A204.1 (cell line): ENCODE measurements around the gene ZDHHC11B.
"Not testable (repeated sequence)": the region's sequence is repeated elsewhere in the genome, so short reads cannot be mapped to it uniquely, and the experiment has no call there.

Experiments
- FAIRE-seq: peaks from 2 replicates; lab custom pipeline; 2012; peaks lifted over from hg19 to GRCh38; lab: Jason Lieb, UNC

ZDHHC11B gene

DNA sequence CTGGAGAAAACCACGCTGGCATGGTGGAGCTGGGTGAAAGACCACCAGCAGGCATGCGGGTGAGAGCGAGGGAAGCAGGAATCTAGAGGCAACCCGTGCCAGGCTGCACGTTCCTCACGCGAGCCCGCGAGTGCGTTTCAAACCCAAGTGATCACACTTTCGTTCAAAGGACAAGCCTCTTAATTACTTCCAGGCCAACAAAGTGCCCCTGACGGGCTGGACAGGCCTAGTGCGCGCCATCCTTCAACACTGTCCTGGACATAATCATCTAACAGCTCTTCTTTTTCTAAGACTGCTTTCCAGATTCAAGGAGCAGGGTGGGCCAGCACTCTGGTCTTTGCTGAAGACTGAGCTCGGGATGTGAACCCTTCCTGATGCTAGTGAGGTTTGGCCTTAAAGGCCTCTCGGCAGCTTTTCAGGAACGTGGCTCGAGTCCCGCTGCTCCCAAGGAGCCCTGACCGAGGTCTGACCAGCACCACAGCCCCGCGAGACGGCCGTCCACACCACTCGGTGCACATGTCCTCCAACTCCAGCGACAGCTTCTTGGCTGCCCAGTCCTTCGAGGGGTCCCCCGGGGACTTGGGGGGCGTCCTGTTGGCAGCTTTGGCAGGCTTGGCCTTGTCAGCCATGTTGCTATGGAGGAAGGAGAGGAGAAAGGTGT, 14.9 kb downstream of the ZDHHC11B start:
- not testable (repeated sequence) for FAIRE-seq

DNA sequence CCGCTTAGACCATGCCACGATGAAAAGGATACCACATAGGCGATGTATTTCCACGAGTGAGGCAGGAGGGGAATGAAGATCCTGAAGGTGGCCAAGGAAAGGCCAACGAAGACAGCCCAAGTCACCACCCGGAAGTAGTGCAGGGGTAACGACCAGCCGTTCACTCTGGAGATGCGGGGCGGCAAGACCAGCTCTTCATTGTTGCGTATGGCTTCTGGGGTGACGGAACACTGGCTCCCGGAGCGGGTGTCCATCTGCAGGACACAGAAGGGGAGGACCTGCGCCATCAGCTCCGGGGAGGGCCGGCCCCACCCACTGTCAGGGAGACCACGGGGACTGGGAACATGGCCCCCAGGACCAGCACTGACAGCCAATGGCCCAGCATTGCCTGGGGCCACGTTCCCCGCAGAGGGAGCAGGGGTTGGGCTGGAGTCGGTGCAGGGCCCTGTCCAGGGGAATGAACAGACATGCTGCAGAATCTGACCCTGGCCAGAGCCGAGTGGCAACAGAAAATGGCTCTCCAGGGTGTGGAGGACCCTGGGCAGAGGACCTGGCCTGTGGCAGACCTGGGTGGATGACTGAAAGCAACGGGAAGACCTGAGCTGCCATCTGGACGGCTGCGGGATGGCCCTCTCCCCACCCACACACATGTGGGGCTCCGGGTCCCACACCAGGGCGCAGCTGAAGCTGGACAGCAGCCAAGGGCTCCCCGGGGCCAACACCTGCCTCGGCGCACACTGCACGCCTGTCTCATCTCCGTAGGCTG, 17.7 kb downstream of the ZDHHC11B start:
- FAIRE-seq, result no peak

DNA sequence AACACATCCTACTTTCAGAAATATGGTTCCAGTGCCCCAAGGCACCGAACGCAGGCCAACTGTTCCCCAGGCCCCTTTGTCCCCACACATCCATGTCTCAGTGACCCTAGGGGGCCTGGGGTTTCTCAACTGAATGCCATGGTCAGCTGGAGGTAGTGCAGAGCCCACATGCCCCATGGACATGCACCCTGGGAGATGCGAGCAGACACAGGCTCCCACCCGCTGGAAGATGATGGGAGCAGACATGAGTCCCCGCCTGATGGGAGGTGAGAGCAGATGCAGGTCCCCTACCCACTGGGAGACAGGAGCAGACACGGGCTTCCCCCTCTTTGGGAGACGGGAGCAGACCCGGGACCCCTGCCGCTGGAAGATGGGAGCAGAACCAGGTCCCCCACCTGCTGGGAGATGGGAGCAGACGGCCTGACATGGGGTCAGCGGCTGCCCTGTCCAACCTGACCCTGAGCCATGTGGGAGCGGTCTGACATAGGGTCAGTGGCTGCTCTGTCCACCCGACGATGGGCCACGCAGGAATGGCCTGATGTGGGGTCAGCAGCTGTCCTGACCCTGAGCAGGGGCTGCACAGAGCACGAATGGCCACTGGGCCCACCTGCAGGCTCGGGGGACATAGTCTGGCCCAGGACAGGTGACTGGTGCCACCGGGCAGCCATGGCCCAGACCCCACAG, 18.4 kb downstream of the ZDHHC11B start:
- no peak for FAIRE-seq

DNA sequence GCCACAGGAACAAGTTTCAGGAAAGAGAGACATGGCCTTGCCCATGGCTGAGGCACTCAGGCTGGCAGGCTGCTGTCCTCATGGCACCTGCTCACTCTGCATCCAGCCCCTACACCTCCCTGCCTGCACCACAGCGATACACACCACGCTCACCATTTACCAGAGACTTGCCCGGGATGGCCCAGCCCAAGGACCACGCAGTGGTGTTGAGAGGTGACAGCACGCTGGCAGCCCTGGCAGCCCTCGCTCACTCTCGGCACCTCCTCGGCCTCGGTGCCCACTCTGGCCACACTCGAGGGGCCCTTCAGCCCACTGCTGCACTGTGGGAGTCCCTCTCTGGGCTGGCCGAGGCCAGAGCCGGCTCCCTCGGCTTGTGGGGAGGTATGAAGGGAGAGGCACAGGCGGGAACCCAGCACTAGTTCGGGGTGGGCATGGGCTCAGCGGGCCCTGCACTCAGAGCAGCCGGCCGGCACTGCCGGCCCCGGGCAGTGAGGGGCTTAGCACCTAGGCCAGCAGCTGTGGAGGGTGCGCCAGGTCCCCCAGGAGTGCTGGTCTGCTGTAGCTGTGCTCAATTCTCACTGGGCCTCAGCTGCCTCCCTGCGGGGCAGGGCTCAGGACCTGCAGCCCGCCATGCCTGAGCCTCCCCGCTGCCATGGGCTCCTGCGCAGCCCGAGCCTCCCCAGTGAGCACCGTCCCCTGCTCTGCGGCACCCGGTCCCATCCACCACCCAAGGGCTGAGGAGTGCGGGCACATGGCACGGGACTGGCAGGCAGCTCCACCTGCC, 20.3 kb downstream of the ZDHHC11B start:
- no peak for FAIRE-seq

DNA sequence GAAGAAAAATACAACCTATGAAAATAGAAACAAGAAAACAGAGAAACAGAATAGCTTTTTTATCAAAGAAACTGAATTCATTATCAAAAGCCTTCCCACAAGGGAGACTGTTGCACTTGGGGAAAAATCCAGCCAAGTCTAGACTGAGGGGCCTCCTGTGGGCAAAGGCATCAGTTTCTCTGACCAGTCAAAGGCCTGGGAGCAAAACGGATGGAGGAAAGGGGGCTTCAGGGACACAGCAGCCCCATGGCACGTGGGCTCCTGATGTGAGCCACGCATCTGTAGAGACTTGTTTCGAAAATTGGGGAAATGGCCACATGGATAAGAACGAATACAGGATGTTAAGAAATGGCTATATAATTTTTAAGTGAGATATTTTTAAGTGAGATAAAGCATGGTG, 21.1 kb downstream of the ZDHHC11B start:
- no peak for FAIRE-seq

DNA sequence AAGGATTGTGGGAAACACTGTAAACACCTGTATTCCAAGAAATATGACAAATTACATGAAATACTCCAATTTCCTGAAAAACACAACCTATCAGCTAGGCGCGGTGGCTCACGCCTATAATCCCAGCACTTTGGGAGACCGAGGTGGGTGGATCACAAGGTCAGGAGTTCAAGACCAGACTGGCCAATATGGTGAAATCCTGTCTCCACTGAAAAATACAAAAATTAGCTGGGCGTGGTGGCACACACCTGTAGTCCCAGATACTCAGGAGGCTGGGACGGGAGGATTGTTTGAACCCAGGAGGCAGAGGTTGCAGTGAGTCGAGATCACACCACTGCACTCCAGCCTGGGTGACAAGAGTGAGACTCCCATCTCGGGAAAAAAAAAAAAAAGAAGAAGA, 21.5 kb downstream of the ZDHHC11B start:
- FAIRE-seq, result not testable (repeated sequence)

DNA sequence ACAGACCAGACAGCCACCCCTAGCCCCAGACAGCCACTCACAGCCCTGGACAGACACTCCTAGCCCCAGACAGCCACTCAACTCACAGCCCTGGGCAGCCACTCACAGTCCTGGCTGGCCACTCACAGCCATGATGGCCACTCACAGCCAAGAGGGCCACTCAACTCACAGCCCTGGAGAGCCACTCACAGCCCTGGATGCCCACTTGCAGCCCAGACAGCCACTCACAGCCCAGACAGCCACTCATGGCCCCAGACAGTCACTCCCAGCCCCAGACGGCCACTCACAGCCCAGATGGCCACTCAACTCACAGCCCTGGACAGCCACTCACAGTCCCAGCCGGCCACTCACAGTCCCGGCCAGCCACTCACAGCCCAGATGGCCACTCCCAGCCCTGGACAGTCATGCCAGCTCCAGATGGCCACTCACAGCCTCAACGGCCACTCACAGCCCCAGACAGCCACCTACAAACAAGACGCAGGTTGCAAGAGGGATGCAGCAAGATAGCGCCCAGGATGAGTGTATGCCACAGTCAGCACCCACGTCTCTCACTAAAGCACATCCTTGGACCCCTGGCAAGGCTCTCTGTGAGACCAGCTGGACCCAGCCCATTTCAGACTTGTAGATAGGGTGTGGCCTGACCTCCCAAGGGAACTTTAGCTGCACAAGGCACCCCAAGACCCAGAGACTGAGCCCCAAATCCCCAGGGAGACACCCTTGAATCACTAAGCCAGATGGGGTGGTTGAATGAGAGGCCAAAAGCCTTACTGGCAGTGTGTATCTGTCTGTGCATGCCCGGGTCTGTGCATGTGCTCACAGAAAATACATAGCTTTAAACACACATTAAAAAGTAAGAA, 22.4 kb downstream of the ZDHHC11B start:
- FAIRE-seq, result no peak

DNA sequence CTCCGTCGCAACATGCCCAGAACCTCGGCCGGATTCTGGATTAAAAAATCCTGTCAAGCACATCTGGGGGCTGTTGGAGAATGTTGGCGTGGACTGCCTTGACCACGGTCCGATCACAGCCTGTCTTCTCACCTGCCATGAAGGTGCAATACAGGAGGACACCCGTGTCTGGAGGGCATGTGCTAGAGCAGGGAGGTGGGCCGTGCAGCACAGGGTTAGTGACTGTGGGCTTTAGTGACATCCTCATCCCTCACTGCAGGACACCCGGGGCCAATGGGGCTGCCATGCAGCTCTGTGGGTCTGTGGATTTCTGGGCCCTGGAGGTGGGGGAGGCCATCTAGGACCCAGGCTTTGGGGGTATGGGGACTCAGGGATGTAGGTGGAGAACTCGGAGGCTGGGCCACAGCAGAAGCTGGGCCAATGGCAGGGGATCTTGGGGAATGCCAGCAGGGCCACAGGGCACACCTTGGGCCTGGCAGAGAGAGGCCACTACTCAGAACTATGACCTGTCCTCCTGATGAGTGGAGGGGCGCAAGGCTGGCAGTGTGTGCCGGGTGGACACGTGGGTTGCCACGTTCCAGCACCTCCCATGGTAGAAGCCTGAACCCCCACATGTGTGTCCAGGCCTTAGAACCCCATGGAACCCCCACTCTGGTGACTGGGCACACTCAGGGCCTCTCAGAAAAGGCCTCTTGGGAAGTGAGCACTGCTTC, 23.3 kb downstream of the ZDHHC11B start:
- no peak for FAIRE-seq

DNA sequence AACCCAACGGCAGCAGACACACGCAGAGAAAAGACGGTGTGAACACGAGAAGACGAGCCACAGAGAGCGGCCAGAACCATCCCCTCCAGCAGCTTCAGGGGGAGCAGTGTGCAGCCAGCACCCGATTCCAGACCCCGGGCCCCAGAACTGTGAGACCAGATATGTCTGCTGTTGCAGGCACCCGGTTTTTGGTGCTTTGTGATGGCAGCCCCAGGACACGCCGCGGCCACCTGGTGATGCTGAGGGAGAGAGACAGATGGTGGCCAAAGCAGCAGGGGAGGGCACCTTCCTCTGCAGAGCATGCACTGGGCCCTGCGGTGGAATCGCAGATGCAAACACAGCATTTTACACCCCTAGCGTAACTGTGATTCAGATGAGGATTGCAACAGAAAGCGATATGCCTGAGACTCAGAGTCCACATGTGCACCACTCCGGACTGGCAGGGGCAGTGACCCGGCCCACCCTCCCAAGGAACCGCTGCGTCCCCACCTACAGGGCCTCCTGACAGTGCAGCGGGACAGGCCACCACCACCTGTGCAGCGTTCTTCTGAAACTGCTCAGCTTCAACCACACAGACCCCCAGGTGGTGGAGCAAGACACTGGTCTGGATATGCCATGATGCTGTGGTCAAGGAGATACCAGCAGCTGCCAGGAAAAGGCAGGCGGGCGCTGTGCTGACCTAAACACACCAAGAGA, 24.0 kb downstream of the ZDHHC11B start:
- no peak for FAIRE-seq

DNA sequence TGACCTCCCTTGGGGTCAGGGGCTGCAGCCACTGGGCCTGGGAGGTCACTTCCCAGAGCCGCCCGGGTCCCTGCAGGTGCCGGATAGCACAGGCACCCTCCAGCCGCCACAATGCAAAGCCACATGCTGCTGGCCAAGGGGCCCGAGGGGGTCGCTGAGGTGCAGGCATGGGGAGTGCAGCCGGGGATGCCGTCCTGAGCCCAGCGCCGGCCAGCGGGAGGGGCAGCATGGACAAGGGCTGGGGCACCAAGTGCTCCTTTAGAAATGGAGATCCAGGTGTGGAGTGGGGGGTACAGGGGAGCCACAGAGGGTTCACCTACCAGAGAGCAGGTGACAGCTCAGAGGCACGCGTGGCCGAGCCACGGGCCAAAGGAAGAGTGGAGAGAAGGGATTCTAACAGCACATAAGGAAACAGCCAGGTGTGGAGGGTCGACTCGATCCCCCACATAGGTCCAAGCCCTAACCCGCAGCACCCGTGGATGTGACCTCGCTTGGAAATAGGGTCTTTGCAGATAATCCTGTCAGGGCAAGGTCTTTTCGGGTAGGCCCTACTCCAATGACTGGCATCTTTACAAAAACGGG, 24.7 kb downstream of the ZDHHC11B start:
- FAIRE-seq, result no peak

DNA sequence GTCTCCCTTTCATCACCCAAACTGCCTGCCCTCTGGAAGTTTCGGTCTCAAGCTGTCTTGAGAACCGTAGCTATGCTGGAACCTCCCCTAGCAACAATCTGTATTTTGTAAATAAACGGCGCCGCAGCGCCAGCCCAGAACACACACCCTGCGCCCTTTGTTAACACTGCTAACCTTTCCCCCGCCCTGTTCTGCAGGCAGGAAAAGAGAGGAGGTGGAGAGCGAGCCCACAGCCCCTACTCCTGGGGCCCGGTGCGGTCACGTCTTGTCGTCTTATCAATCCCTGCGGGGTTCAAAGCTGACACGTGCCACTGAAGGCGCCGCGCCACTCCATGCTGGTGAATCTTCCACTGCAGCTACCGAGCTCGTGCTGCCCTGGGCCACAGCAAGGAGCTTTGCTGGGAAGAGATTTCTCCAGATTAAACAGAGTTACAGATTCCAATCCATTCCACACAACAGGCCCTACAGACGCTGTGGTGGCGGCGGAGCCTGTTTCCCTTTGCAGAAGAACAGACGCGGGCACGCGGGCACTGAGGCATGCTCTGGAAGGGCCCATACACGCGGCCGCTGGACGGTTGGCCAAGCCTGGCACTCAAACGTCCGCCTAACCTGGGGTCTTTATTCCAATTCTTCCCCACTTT, 25.3 kb downstream of the ZDHHC11B start:
- FAIRE-seq, result no peak

DNA sequence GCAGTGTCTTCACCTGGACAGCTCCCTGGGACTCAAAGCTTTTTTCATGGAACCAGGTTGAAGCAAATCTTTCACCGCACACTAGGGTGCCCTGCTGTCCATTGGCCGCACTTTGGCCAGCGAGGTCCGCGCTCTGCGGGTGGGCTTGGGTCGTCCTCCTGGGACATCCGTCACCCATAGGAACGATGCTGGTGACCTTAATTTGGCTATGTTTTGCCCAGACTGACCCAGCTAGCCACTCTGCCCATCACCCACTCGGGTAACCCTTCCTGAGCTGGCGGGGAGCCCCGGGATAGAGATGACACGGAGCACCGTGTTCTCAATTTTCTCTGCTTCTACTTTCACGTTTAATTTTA, 25.9 kb downstream of the ZDHHC11B start:
- no peak for FAIRE-seq

DNA sequence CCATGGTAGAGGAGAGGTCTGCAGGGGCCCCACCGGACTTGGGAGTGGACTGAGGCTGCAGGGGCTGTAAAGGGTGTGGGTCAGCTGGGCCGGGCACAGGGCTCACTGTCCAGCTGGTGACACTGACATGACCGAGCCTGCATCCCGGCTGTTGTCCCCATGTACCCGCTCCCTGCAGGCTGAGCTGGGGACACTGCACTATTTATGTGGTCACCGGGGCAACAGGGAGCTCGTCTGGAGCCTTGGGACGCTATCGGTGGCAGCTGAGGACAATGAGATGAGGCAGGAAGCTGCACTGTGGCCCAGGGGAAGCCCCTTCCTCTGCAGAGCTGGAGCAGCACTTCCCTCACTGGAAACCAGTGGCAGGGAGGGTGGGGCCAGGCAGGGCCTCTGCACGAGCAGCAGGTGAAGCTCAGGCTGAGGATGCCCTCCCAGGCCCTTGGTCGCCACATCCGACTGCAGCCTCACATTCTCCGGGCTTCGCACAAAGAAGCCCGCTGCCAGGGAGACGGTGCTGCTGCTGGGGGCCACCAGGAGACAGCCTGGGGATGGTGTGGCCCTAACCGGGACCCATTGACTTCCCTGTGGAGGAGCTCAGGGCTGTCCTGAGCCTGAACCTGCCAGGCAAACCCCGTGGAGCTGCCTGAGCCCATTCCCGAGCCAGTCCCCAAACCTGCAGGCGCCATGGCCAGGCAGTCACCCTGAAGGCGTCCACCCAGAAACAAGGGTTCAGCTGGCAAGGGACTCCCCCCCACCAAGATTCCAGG, 26.4 kb downstream of the ZDHHC11B start:
- FAIRE-seq, result no peak

DNA sequence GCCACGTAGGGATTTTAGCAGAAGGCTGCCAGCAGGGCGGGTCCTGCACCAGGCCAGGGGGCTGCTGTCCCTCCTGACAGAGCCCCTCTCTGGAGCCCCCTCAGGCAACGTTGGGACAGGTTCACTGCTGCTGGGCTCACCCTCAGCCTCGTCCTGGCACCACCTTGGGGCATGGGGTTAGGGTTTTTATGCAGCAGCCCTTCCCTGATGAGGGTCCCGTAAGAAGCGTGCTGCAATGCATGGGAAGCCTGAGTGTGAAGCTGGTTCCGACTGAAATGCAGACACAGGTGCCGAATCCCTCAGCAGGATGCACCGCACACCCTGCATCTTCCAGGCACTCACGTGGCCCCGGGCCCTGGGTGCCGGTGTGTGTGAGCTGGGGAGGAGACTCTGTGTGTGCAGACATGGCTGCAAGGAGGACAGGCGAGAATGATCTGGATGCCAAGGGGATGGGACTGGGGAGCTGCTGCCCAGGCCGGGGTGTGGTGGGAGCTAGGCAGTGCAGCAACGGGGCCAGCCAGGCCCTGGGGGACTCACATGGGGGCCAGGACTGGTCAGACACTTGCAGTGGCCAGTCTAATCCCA, 27.1 kb downstream of the ZDHHC11B start:
- FAIRE-seq, result no peak

DNA sequence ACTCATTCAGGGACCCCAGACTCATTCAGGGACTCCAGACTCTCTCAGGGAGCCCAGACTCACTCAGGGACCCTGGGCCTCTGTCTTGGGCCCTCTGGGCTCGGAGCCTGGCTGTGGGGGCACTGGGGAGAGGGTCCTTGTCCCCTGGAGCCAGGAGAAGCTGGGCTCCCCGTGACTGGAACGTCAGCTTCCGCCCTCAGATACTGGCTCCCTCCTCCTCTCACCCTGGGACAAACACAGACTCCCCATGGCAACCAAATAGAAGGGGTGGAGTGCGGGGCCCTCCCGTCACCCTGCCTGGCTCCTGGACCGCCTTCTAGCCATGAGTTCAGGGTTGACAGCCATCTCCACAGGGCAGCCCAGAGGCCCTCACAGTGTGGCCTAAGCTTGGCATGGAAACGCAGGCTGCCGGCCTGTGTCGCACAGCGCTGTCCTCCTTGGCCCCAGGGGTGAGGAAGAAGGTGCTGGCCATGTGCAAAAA, 27.6 kb downstream of the ZDHHC11B start:
- no peak for FAIRE-seq

DNA sequence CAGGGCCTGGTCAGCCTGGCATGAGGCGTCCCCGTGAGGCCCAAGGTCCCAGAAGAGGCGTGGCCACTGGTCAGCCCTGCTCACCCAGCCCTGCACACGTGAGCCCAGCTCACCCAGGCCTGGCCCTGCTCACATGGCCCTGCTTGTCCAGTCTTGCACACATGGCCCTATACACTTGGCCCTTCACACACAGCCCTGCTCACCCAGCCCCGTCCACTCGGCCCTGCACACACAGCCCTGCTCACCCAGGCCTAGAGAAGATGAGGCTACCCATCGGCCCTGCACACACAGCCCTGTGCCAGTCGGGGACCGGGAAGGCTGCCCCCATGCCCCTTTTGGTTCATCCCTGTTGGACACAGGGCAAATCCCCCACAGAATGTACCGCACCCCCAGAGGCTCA, 28.4 kb downstream of the ZDHHC11B start:
- no peak for FAIRE-seq

DNA sequence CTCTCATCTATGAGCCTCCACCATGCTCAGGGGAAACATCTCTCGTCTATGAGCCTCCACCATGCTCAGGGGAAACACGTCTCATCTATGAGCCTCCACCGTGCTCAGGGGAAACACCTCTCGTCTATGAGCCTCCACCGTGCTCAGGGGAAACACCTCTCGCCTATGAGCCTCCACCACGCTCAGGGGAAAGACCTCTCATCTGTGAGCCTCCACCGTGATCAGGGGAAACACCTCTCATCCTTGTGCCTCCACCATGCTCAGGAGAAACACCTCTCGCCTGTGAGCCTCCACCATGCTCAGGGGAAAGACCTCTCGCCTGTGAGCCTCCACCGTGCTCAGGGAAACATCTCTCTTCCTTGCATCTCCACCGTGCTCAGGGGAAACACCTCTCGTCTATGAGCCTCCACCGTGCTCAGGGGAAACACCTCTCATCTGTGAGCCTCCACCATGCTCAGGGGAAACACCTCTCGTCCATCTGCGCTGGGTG, 30.3 kb downstream of the ZDHHC11B start:
- FAIRE-seq, result not testable (repeated sequence)

DNA sequence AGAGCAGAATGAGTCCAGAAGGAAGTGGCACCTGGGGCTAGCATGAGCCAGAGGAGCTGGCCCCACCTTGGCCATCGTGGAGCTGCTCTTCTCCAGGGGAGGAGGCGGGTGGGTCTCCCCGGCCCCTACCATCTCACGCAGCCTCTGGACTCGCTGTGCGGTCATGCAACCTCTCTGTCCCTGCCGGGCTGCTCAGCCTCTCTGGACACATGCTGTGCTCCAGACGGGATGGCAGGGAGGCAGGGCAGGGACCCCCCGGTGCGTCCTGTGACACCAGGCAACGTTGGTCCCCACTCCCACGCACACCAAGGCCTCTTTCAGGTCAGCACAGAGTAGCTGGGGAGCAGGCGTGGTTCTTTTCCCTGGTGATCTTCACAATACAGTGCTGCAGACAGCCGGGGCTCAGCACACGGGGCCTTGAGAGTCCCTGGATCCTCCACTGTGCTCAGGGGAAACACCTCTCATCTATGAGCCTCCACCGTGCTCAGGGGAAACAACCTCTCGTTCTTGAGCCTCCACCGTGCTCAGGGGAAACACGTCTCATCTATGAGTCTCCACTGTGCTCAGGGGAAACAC, 30.9 kb downstream of the ZDHHC11B start:
- FAIRE-seq, result not testable (repeated sequence)
